Choroid plexus epithelial cell (primary cell): Measurements from ENCODE around the gene FKBP4.

Source experiments
- DNase-seq: peaks from one replicate; pipeline ENCODE4 v3.0.0-alpha.2; 2010; ENCODE audit warnings: low read depth
- H3K4me3 ChIP-seq: 2 replicates; pipeline ENCODE4 v1.5.1; 2011; ENCODE audit warnings: low read depth, mild to moderate bottlenecking, control low read depth, low read length, moderate library complexity
- CTCF ChIP-seq: conservative IDR thresholded peaks from 2 replicates; pipeline ENCODE4 v1.5.1; 2011; ENCODE audit warnings: low read depth, mild to moderate bottlenecking, control low read depth, inconsistent platforms, low read length, moderate library complexity

FKBP4 gene

DNA sequence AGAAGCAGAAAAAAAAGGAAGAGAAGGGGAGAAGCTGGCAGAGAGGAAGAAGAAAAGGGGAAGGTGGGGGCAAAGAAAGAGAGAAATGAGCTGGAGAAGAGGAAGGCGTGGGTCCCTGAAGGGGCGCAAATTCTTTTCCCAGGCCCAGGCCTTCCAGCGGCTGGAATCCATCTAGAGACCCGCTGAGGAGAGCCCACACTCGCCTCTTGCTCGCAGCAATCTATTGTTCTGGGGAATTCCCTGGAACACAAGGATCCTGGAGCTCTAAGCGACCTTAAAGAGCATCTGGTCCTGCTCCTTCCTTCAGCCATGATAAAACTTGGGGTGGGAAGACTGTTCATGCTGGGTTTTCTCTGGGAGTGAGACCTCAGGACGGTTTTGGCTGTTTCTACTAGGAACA, 41.2 kb upstream of the FKBP4 start:
- DNase-seq, result no peak
- TF ChIP-seq CTCF, result no peak
- no peak overlapping the region for H3K4me3 ChIP-seq

DNA sequence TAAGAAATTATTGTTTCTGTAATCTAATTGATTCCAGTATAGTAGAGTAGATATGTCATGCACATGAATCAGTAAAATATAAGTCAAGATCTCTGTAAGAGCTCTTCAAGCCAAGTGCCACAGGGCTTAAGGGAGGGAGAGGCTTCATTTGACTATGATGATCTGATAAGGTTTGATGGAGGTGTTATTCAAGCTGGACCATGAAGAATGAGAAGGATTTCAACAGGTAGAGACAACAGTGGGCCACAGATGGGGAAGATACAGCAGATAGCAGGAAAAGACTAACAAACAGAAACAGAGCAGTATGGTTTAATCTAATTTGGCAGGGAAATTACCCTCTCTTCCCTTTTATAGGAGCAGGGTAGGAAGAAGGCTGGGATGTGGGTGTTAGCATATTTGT, 40.6 kb upstream of the FKBP4 start:
- TF ChIP-seq CTCF, result no peak

DNA sequence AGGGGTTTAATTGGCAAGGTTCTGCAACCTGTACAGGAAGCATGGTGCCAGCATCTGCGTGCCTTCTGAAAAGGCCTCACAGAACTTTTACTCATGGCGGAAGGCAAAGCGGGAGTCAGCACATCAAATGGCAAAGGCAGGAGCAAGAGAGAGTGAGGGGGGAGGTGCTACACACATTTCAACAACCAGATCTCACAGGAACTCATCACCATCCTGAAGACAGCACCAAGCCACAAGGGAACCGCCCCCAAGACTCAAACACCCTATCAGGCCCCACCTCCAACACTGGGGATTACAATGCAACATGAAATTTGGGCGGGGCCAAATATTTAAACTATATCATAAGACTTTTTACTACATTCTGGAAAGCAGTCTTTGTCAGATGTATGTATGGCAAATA, 38.0 kb upstream of the FKBP4 start:
- no peak overlapping the region for H3K4me3 ChIP-seq
- no peak for TF ChIP-seq CTCF
- no peak for DNase-seq

More for the DNA sequence above, 40.6 kb upstream of the FKBP4 start:
- no peak for DNase-seq
- H3K4me3 ChIP-seq, result no peak overlapping the region

GRCh38 chr12:2759733-2760132, 35.0 kb upstream of the FKBP4 start:
- DNase-seq, result no peak
- H3K4me3 ChIP-seq, result no peak overlapping the region
- no peak for TF ChIP-seq CTCF

DNA sequence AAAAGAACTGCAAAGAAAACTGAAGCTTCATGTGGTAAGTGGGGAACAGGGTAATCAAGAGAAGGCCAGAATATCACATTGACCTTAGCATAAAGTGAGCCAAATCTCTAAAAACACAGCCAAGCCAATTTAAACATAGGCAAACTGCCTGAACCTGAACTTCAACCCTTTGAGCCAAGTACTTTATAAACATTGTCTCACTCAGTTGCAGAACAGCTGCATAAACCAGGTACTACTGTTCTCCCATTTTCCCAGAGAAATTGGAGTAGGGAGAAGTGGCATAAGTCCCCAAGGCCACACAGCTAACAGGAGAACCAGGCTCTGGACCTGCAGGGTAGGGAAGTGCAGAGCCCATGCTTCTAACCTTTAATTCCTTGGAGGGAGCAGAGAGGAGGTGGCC, 30.4 kb upstream of the FKBP4 start:
- H3K4me3 ChIP-seq, result no peak overlapping the region
- DNase-seq, result no peak
- no peak for TF ChIP-seq CTCF

DNA sequence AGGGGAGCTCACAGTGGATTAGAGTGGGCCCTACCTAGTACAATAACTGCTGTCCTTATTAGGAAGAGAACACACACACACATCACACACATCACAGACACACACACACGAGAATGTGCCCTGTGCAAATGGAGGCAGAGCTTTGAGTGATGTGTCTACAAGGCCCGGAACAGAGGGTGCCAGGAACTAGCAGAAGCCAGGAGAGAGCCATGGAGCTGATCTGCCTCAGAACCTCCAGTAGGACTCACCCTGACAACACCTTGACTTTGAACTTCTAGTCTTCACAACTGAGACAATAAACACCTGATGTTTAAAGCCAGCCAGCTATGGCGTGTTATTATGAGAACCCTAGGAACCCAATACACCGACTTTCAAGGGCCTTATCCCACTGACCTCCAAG, 29.7 kb upstream of the FKBP4 start:
- TF ChIP-seq CTCF, result no peak
- no peak for DNase-seq
- no peak overlapping the region for H3K4me3 ChIP-seq

DNA sequence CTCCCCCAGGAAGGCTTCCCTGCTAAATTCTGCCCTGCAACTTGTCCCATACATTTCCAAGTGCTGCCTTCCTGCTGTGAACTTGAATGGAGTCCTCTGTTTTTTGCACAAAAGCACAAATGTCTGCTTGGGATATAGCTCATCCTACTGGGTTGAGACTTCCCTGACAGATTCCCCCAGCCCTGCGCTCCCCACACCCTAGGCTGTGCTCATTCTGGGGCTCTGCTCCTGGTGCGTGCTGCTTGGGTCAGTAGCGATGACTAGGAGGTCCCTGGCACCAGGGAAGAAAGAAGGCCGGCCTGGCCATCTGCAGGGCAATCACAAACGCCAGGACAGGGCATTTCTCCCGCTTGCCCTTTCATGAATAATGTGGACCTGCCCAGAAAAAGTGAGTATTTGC, 29.2 kb upstream of the FKBP4 start:
- no peak overlapping the region for H3K4me3 ChIP-seq

More for the DNA sequence above, 29.2 kb upstream of the FKBP4 start:
- TF ChIP-seq CTCF, result no peak
- DNase-seq, result no peak
